Naive thymus-derived CD8-positive, alpha-beta T cell (primary cell): Measurements from ENCODE around the gene PCDHGA7. TPM values are rescaled to one million over a fixed set of nuclear protein-coding genes. Genes with fewer than 3 reads are reported as not detected.
A peak's percentile ranks its signal among the peaks of the same experiment; 100 is the strongest.

Experiments
- ATAC-seq, 2 donors: fragments of 150-1000 bp; cut with Tn5 transposase in 1 of 2; sonication (Bioruptor Pico), chemical (Tn5 transposase) in 1 of 2; 1 replicate in 1 of 2; 2 replicates in 1 of 2; pipeline ENCODE4 v1.10.0; 2021; ENCODE audit warnings: mild to moderate bottlenecking in 2 of 2, moderate library complexity in 2 of 2
- POLR2A ChIA-PET: fragments of 350-600 bp; sonication (Branson Sonifier 250); formaldehyde crosslinking; loops from one replicate; lab custom pipeline; 2021; ENCODE audit warnings: antibody characterized with exemption; lab: Charles Lee
- DNase-seq, 10 donors: peaks; one replicate each; pipeline versions ENCODE4 v3.0.0 to v3.0.0-alpha.2; 2020 to 2022
- H3K27ac Mint-ChIP-seq, 10 donors: one replicate each; pipeline ENCODE4 v1.8.0; 2020 to 2022; ENCODE audit warnings: mild to moderate bottlenecking in 10 of 10, mixed read lengths in 10 of 10, moderate library complexity in 4 of 10, inconsistent platforms in 1 of 10
- H3K27me3 Mint-ChIP-seq, 5 donors: one replicate each; pipeline ENCODE4 v1.8.0; 2021 to 2022; ENCODE audit warnings: mixed read lengths in 5 of 5
- H3K36me3 Mint-ChIP-seq, 3 donors: one replicate each; pipeline ENCODE4 v1.8.0; 2020 to 2022; ENCODE audit warnings: mixed read lengths in 3 of 3, mild to moderate bottlenecking in 2 of 3, inconsistent platforms in 1 of 3
- H3K4me1 Mint-ChIP-seq, 4 donors: one replicate each; pipeline ENCODE4 v1.8.0; 2021 to 2022; ENCODE audit warnings: mixed read lengths in 4 of 4
- H3K4me3 Mint-ChIP-seq, 10 donors: one replicate each; pipeline ENCODE4 v1.8.0; 2020 to 2022; ENCODE audit warnings: mild to moderate bottlenecking in 10 of 10, mixed read lengths in 10 of 10, moderate library complexity in 6 of 10, inconsistent platforms in 1 of 10
- H3K9me3 Mint-ChIP-seq, 9 donors: one replicate each; pipeline ENCODE4 v1.8.0; 2020 to 2022; ENCODE audit warnings: mixed read lengths in 9 of 9, mild to moderate bottlenecking in 3 of 9, inconsistent platforms in 1 of 9, moderate library complexity in 1 of 9
- polyA plus RNA-seq, 3 donors: library from polyadenylated mRNA; unstranded; fragments of 300-500 nt; fragmentation: Illumina TruSeq; gene quantifications; one replicate each; pipeline ENCODE4 v1.2.3, GENCODE V29; 2021
- total RNA-seq, 8 experiments: library from RNA in 2 of 8; stranded (reverse) in 2 of 8; gene quantifications; one replicate each; pipeline ENCODE4 v1.2.3 and lab custom pipeline; 2021 to 2026

Gene PCDHGA7
- total and polyA plus RNA-seq, 5 experiments from 2014 or later: 0.33 to 0.42 TPM; not detected in 3

DNA sequence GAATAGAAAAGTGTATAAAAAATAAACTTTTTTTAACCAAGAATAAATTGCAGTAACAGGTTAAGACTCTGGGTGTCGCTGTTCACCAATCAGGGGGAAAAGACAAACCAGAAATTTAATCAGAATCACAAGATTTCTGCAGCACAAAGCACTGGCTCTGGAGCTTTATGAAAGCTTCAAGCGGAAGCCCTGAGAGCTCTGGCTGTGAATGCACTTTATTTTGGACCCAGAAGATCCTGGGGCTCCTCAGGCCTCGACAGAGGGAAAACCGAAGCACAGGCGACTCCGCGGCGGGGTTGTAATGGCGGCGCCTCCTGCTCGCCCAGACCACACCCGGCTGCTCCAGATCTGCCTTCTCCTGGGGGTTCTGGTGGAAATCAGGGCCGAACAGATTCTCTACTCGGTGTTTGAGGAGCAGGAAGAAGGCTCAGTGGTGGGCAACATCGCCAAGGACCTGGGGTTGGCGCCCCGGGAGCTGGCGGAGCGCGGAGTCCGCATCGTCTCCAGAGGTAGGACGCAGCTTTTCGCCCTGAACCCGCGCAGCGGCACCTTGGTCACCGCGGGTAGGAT lies 27.6 kb upstream of the PCDHGA7 start, which contains the start of gene PCDHGA4:
TSS of gene PCDHGA4 (plus strand) at position 122 of the 570 bp plus-strand sequence. CDS start at position 209, 87 bp downstream.
- POLR2A ChIA-PET: no interaction called here
- DNase-seq (no peak), ATAC-seq (peak in 1 of 2 donors; percentile 27)
- Mint-ChIP-seq H3K4me3 (peak within 1 kb of the TSS in 8 of 10 donors; percentile 6 to 58 (median 30)), H3K27ac (no peak within 1 kb of the TSS), H3K4me1 (peaks cover 0 to 5% (median 2%) of the 10 kb centered on the region in 4 donors), H3K36me3 (peaks cover 16 to 54% (median 21%) of the 10 kb centered on the region in 3 donors), H3K9me3 (peaks cover 6 to 81% (median 49%) of the 10 kb centered on the region in 9 donors), H3K27me3 (peaks cover 39 to 99% (median 72%) of the 10 kb centered on the region in 5 donors)

DNA sequence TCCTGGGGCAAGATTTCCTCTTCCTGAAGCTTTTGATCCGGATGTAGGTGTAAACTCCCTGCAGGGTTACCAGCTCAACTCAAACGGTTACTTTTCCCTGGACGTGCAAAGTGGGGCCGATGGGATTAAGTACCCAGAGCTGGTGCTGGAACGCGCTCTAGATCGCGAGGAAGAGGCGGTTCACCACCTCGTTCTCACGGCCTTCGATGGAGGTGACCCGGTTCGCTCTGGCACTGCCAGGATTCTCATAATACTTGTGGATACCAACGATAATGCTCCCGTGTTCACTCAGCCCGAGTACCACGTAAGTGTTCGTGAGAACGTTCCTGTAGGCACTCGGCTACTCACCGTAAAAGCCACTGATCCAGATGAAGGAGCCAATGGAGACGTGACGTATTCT lies 26.9 kb upstream of the PCDHGA7 start:
- H3K4me3 Mint-ChIP-seq: no peak overlapping the region
- H3K9me3 Mint-ChIP-seq: peaks cover 0 to 81% (median 49%) of the 10 kb centered on the region in 9 donors
- POLR2A ChIA-PET: no interaction called here
- H3K4me1 Mint-ChIP-seq: peaks cover 0 to 6% (median 2%) of the 10 kb centered on the region in 4 donors
- ATAC-seq (no peak), DNase-seq (no peak)
- H3K36me3 Mint-ChIP-seq: peaks cover 14 to 55% (median 23%) of the 10 kb centered on the region in 3 donors
- no peak overlapping the region for H3K27ac Mint-ChIP-seq
- H3K27me3 Mint-ChIP-seq: peaks cover 39 to 99% (median 72%) of the 10 kb centered on the region in 5 donors

DNA sequence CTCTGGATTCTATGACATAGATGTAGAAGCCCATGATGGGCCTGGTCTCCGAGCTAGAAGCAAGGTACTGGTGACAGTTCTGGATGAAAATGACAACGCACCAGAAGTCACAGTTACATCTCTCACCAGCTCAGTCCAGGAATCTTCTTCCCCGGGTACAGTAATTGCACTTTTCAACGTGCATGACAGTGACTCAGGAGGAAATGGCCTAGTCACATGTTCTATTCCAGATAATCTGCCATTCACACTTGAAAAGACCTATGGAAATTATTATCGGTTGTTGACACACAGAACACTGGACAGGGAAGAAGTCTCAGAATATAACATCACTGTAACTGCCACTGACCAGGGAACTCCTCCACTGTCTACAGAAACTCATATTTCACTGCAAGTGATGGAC lies 26.4 kb upstream of the PCDHGA7 start:
- peaks cover 17 to 60% (median 22%) of the 10 kb centered on the region in 3 donors for H3K36me3 Mint-ChIP-seq
- no peak overlapping the region for H3K4me3 Mint-ChIP-seq
- no peak for ATAC-seq
- no peak overlapping the region for H3K27ac Mint-ChIP-seq
- DNase-seq: no peak
- peaks cover 0 to 6% (median 2%) of the 10 kb centered on the region in 4 donors for H3K4me1 Mint-ChIP-seq
- POLR2A ChIA-PET: no interaction called here
- H3K27me3 Mint-ChIP-seq: peaks cover 41 to 99% (median 72%) of the 10 kb centered on the region in 5 donors
- H3K9me3 Mint-ChIP-seq: peaks cover 0 to 81% (median 52%) of the 10 kb centered on the region in 9 donors

DNA sequence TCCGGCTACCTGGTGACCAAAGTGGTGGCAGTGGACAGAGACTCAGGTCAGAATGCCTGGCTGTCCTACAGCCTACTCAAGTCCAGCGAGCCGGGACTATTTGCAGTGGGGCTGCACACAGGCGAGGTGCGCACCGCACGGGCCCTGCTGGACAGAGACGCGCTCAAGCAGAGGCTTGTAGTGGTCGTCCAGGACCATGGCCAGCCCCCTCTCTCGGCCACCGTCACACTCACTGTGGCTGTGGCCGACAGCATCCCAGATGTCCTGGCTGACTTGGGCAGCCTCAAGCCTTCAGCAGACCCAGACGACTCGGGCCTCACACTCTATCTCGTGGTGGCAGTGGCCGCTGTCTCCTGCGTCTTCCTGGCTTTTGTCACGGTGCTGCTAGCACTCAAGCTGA lies 25.6 kb upstream of the PCDHGA7 start:
- DNase-seq: no peak
- peaks cover 0 to 6% (median 2%) of the 10 kb centered on the region in 4 donors for H3K4me1 Mint-ChIP-seq
- POLR2A ChIA-PET: no interaction called here
- H3K27me3 Mint-ChIP-seq: peaks cover 44 to 97% (median 70%) of the 10 kb centered on the region in 5 donors
- ATAC-seq: no peak
- peaks cover 19 to 64% (median 21%) of the 10 kb centered on the region in 3 donors for H3K36me3 Mint-ChIP-seq
- no peak overlapping the region for H3K4me3 Mint-ChIP-seq
- peaks cover 0 to 85% (median 56%) of the 10 kb centered on the region in 9 donors for H3K9me3 Mint-ChIP-seq
- no peak overlapping the region for H3K27ac Mint-ChIP-seq

DNA sequence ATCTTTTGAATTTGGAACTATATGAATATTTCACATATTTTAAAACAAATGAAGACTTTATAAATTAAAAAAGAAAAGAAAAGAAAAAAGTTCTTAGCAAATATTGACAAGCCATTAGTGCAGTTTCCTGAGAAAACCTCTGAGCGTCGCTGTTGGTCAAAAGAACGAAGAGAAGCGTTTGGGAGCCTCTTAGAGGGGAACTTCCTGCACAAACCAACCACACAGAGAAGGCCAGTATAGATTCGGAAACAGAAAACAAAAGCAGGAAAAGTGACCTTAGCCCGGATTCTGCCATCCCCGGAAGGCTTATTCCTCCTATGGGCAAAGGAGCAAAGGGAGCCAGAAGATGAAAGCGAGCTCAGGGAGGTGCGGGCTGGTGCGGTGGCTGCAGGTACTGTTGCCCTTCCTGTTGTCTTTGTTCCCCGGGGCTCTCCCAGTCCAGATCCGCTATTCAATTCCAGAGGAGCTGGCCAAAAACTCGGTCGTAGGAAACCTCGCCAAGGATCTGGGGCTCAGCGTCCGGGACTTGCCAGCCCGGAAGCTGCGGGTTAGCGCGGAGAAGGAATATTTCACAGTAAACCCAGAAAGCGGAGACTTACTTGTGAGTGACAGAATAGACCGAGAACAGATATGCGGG lies 22.6 kb upstream of the PCDHGA7 start, which contains the start of gene PCDHGB2:
TSS of gene PCDHGB2 (plus strand) at position 205 of the 637 bp plus-strand sequence. CDS start at position 347, 142 bp downstream.
- Mint-ChIP-seq H3K9me3 (peaks cover 0 to 89% (median 56%) of the 10 kb centered on the region in 9 donors), H3K27me3 (peaks cover 51 to 98% (median 74%) of the 10 kb centered on the region in 5 donors)

DNA sequence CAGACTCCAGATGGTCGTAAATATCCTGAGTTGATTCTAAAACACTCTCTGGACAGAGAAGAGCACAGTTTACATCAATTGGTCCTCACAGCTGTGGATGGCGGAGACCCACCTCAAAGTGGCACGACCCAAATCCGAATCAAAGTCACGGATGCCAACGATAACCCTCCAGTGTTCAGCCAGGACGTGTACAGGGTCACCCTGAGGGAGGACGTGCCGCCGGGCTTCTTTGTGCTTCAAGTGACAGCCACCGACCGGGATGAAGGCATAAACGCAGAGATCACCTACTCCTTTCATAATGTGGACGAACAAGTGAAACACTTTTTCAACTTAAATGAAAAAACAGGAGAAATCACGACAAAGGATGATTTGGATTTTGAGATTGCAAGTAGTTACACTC lies 21.9 kb upstream of the PCDHGA7 start:
- no peak for DNase-seq
- H3K4me3 Mint-ChIP-seq: peak overlapping the region in 4 of 10 donors; percentile 6 to 42 (median 27)
- ATAC-seq: no peak
- POLR2A ChIA-PET: no interaction called here
- H3K4me1 Mint-ChIP-seq: peaks cover 0 to 6% (median 2%) of the 10 kb centered on the region in 4 donors
- H3K36me3 Mint-ChIP-seq: peaks cover 29 to 72% (median 42%) of the 10 kb centered on the region in 3 donors
- peaks cover 58 to 98% (median 78%) of the 10 kb centered on the region in 5 donors for H3K27me3 Mint-ChIP-seq
- H3K27ac Mint-ChIP-seq: peak overlapping the region in 1 of 10 donors; percentile 9
- peaks cover 0 to 90% (median 59%) of the 10 kb centered on the region in 9 donors for H3K9me3 Mint-ChIP-seq

More for the DNA sequence above, 22.6 kb upstream of the PCDHGA7 start, which contains the start of gene PCDHGB2:
- peak within 1 kb of the TSS in 4 of 10 donors; percentile 48 to 76 (median 62) for H3K27ac Mint-ChIP-seq
- H3K4me1 Mint-ChIP-seq: peaks cover 0 to 6% (median 2%) of the 10 kb centered on the region in 4 donors
- ATAC-seq (peak; percentile 39 to 53), DNase-seq (peak in 4 of 10 donors; percentile 9 to 25 (median 19))
- POLR2A ChIA-PET: no interaction called here
- peaks cover 24 to 71% (median 35%) of the 10 kb centered on the region in 3 donors for H3K36me3 Mint-ChIP-seq
- H3K4me3 Mint-ChIP-seq: peak within 1 kb of the TSS; percentile 70 to 89 (median 84)

DNA sequence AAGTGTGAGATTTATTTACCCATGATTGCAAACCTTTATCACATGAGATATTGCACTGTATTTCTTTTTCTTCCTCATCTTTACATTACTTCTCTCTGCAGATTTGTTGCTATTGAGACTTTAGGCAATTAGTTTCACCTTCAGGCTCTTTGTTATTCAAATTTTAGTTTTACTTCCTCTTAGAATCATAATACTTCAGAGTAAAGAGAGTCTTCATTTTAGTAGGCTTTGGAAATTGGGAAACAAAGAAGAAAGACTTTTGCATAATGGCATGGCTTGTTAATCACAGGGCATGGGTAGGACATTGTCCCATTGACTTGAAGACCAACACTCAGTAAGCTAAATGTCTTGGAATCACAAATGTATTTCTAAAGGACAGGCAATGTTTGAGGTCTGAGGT lies 19.8 kb upstream of the PCDHGA7 start:
- POLR2A ChIA-PET: no interaction called here
- no peak overlapping the region for H3K4me3 Mint-ChIP-seq
- no peak overlapping the region for H3K27ac Mint-ChIP-seq
- peaks cover 59 to 95% (median 74%) of the 10 kb centered on the region in 5 donors for H3K27me3 Mint-ChIP-seq
- H3K4me1 Mint-ChIP-seq: peaks cover 0 to 6% (median 2%) of the 10 kb centered on the region in 4 donors
- H3K9me3 Mint-ChIP-seq: peaks cover 0 to 93% (median 51%) of the 10 kb centered on the region in 9 donors
- no peak for ATAC-seq
- DNase-seq: no peak
- peaks cover 29 to 67% (median 42%) of the 10 kb centered on the region in 3 donors for H3K36me3 Mint-ChIP-seq

DNA sequence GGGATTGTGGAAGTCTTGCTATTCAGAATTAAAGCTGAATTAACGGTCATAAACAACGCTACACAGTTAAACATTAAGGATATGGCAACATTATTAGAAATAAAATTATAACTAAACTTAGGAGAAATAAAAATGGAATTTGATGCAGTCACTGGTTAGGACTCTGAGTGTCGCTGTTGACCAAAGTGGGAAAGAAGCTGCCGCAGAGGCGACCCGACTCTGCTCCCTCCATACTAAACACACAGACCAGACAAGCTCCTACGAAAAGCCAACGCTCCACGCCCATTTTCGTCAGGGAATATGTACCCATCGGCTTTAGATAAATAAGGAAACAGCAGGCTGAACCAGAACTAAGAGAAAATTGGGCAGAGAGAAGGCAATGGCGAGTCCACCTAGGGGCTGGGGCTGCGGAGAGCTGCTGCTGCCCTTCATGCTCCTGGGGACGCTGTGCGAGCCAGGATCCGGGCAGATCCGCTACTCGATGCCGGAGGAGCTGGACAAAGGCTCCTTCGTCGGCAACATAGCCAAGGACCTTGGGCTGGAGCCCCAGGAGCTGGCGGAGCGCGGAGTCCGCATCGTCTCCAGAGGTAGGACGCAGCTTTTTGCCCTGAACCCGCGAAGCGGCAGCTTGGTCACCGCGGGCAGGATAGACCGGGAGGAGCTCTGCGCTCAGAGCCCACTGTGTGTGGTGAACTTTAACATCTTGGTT lies 18.4 kb upstream of the PCDHGA7 start, which contains the start of gene PCDHGA5:
TSS of gene PCDHGA5 (plus strand) at position 211 of the 709 bp plus-strand sequence. CDS start at position 380, 169 bp downstream.
- Mint-ChIP-seq H3K4me1 (peaks cover 0 to 6% (median 2%) of the 10 kb centered on the region in 4 donors), H3K27me3 (peaks cover 64 to 95% (median 74%) of the 10 kb centered on the region in 5 donors), H3K36me3 (peaks cover 27 to 58% (median 43%) of the 10 kb centered on the region in 3 donors), H3K9me3 (peaks cover 0 to 89% (median 44%) of the 10 kb centered on the region in 9 donors), H3K4me3 (peak within 1 kb of the TSS in 2 of 10 donors; percentile 8 to 33), H3K27ac (peak within 1 kb of the TSS in 1 of 10 donors; percentile 5)
- DNase-seq (no peak), ATAC-seq (no peak)
- POLR2A ChIA-PET: no interaction called here

DNA sequence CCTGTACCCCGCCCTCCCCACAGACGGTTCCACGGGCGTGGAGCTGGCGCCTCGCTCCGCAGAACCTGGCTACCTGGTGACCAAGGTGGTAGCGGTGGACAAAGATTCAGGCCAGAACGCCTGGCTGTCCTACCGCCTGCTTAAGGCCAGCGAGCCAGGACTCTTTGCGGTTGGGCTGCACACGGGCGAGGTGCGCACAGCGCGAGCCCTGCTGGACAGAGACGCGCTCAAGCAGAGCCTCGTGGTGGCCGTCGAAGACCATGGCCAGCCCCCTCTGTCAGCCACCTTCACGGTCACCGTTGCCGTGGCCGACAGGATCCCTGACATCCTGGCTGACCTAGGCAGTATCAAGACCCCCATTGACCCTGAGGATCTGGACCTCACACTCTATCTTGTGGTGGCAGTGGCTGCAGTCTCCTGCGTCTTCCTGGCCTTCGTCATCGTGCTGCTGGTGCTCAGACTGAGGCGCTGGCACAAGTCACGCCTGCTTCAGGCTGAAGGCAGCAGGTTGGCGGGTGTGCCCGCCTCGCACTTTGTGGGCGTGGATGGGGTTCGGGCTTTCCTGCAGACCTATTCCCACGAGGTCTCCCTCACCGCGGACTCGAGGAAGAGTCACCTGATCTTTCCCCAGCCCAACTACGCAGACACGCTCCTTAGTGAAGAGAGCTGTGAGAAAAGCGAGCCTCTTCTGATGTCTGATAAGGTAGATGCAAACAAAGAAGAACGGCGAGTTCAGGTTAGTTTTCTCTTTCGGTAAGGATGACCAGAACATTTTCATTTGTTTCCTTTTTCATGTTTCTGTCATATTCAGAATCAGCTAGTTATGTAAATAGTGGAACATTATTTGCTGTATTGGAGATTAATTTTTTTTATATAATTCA lies 16.3 kb upstream of the PCDHGA7 start:
- ATAC-seq (no peak), DNase-seq (no peak)
- Mint-ChIP-seq H3K36me3 (peaks cover 22 to 54% (median 43%) of the 10 kb centered on the region in 3 donors), H3K4me3 (no peak overlapping the region), H3K27ac (peak overlapping the region in 1 of 10 donors; percentile 40), H3K27me3 (peaks cover 61 to 95% (median 74%) of the 10 kb centered on the region in 5 donors), H3K9me3 (peaks cover 0 to 89% (median 35%) of the 10 kb centered on the region in 9 donors), H3K4me1 (peaks cover 2 to 7% (median 4%) of the 10 kb centered on the region in 4 donors)
- POLR2A ChIA-PET: no interaction called here

DNA sequence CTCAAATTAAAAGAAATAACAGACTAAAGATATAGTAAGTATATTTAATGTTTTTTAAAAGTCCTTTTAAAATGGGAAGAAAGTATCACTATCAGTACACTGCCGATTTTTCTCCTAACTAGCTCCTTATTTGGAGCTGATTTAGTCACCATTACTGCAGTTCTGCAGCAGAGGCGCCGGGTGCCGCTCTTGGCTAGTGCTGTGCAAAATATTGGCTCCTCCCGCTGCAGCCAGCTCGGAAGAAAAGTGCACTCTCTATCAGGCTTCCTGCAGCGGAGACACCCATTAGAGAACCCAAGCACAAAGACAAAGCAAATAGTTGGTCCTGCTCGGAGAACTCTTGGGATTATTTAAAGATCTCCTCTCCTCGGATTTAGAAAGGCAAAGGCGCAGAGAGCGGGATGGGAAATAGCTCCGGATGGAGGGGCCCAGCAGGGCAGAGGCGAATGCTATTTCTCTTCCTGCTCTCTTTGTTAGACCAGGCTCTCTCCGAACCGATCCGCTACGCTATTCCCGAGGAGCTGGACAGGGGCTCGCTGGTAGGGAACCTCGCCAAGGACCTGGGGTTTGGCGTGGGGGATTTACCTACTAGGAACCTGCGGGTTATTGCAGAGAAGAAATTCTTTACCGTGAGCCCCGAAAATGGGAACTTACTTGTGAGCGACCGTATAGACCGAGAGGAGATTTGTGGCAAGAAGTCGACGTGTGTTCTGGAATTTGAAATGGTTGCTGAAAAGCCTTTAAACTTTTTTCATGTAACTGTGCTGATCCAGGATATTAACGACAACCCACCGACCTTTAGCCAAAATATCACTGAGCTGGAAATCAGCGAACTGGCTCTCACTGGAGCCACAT lies 12.3 kb upstream of the PCDHGA7 start, which contains the start of gene PCDHGB3:
TSS of gene PCDHGB3 (plus strand) at position 249 of the 855 bp plus-strand sequence. CDS start at position 402, 153 bp downstream.
- peaks cover 0 to 88% (median 31%) of the 10 kb centered on the region in 9 donors for H3K9me3 Mint-ChIP-seq
- peaks cover 0 to 7% (median 4%) of the 10 kb centered on the region in 4 donors for H3K4me1 Mint-ChIP-seq
- H3K27ac Mint-ChIP-seq: peak within 1 kb of the TSS in 1 of 10 donors; percentile 42
- H3K36me3 Mint-ChIP-seq: peaks cover 17 to 52% (median 29%) of the 10 kb centered on the region in 3 donors
- ATAC-seq (peak; percentile 87 to 90), DNase-seq (peak in 5 of 10 donors; percentile 12 to 37 (median 22))
- peaks cover 43 to 86% (median 73%) of the 10 kb centered on the region in 5 donors for H3K27me3 Mint-ChIP-seq
- peak within 1 kb of the TSS; percentile 65 to 91 (median 82) for H3K4me3 Mint-ChIP-seq
- POLR2A ChIA-PET: no interaction called here
